ENCODE measurements around the gene SEL1L3. TPM values are rescaled to one million over a fixed set of nuclear protein-coding genes. Genes with fewer than 3 reads are reported as not detected.
"Not testable (repeated sequence)": the region's sequence is repeated elsewhere in the genome, so short reads cannot be mapped to it uniquely, and the experiment has no call there.

SEL1L3 gene
- total RNA-seq, 1 donor from 2014 or later, result 14.4 TPM

DNA sequence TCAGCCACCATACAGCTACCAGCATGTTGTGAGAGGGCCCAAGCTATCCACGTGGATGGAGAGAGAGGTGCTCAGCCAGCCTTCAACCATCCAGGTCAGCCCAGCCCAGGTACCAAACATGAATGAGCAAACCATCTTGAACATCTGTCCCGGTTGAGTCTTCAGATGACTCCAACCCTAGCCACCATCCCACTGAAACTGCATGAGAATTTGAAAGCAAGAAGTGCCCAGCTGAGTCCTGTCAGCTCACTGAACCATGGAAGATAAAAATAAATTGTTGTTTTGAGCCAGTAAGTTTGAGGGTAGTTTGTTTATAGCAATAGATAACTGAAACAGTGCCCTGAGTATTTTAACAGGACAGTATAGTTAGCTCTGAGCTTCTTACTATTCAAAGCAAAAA lies 7.3 kb upstream of the SEL1L3 start:
- Mint-ChIP-seq H3K9me3 (no peaks in the 10 kb centered on the region), H3K27me3 (ENCODE audit: low read depth) (peaks cover 10% of the 10 kb centered on the region), H3K36me3 (no peaks in the 10 kb centered on the region), H3K4me3 (no peak overlapping the region), H3K4me1 (peaks cover 13% of the 10 kb centered on the region), H3K27ac (no peak overlapping the region)
- TF ChIP-seq, protein P1, sequence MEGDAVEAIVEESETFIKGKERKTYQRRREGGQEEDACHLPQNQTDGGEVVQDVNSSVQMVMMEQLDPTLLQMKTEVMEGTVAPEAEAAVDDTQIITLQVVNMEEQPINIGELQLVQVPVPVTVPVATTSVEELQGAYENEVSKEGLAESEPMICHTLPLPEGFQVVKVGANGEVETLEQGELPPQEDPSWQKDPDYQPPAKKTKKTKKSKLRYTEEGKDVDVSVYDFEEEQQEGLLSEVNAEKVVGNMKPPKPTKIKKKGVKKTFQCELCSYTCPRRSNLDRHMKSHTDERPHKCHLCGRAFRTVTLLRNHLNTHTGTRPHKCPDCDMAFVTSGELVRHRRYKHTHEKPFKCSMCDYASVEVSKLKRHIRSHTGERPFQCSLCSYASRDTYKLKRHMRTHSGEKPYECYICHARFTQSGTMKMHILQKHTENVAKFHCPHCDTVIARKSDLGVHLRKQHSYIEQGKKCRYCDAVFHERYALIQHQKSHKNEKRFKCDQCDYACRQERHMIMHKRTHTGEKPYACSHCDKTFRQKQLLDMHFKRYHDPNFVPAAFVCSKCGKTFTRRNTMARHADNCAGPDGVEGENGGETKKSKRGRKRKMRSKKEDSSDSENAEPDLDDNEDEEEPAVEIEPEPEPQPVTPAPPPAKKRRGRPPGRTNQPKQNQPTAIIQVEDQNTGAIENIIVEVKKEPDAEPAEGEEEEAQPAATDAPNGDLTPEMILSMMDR (IDR thresholded peaks at IDR 0.05; ENCODE audit: unreplicated experiment), result no peak
- DNase-seq (ENCODE audit: low spot score in 2 of 2, unreplicated experiment in 2 of 2), result no peak

DNA sequence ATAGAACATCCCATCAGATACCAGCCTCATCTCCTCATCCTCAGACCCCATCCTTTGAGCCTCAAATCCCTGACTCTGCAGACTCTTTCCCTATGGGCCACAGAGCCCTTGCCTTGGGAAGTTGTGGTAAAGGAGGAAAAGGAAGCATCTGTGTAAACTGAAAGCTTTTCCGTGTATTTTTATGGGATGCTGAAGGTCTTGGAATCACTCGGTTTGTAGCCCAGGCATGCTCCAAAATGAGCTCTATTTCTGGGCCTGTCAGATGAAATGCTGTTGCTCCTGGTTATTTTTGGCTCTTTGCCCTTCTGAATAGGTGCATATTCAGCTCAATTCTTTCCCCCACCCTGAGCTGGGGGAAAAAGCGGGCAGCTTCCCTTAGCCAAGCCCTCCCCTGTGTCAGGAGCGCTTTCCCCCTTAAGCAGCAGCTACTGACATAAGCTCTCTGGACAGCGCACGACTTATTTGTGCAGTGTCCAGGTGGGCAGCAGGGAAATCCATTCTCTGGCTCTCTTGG lies 5.0 kb upstream of the SEL1L3 start:
- no peaks in the 10 kb centered on the region for H3K36me3 Mint-ChIP-seq
- H3K4me3 Mint-ChIP-seq, result no peak overlapping the region
- H3K9me3 Mint-ChIP-seq, result no peaks in the 10 kb centered on the region
- DNase-seq (ENCODE audit: low spot score in 2 of 2, unreplicated experiment in 2 of 2), result no peak
- H3K27me3 Mint-ChIP-seq (ENCODE audit: low read depth), result peaks cover 27% of the 10 kb centered on the region
- TF ChIP-seq, protein P1 (IDR thresholded peaks at IDR 0.05; ENCODE audit: unreplicated experiment), result no peak
- H3K27ac Mint-ChIP-seq, result no peak overlapping the region
- peaks cover 2% of the 10 kb centered on the region for H3K4me1 Mint-ChIP-seq

DNA sequence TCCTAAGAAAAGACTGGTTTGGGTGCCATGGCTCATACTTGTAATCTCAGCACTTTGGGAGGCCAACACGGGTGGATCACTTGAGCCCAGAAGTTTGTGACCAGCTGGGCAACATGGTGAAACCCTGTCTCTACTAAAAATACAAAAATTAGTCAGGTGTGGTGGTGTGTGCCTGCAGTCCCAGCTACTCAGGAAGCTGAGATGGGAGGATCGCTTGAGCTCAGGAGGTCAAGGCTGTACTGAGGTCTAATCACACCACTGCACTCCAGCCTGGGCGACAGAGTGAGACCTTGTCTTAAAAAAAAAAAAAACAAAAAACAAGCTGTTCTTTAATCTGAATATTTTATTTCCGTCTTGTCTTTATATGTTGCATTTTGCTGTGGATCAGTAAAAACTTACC lies 3.6 kb upstream of the SEL1L3 start:
- not testable (repeated sequence) for H3K4me3 Mint-ChIP-seq; H3K36me3 Mint-ChIP-seq; H3K9me3 Mint-ChIP-seq; DNase-seq (ENCODE audit: low spot score in 2 of 2, unreplicated experiment in 2 of 2); H3K4me1 Mint-ChIP-seq; H3K27ac Mint-ChIP-seq
- peaks cover 34% of the 10 kb centered on the region for H3K27me3 Mint-ChIP-seq (ENCODE audit: low read depth)

DNA sequence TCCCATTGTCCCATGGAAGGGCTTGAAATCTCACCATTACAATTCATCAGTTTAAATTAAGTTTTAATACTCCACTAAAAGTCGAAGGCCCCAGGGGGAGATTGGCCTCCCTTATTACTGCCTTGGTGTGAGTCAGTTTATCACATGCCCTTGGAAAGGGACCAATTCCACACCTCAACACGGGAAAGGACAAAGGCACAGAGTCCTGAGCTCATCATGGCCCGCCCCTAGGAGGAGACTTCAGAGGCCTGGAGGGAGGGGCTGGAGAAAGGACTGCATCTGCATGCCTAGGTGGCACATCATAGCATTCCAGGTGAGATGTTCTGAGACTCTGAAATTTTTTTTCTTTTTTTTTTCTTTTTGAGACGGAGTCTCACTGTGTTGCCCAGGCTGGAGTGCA lies 2.8 kb upstream of the SEL1L3 start:
- H3K27me3 Mint-ChIP-seq (ENCODE audit: low read depth), result peaks cover 38% of the 10 kb centered on the region
- TF ChIP-seq, protein P1 (IDR thresholded peaks at IDR 0.05; ENCODE audit: unreplicated experiment), result no peak
- H3K4me3 Mint-ChIP-seq, result no peak overlapping the region
- H3K36me3 Mint-ChIP-seq, result no peaks in the 10 kb centered on the region
- no peak overlapping the region for H3K27ac Mint-ChIP-seq
- no peak for DNase-seq (ENCODE audit: low spot score in 2 of 2, unreplicated experiment in 2 of 2)
- no peaks in the 10 kb centered on the region for H3K9me3 Mint-ChIP-seq
- peaks cover 13% of the 10 kb centered on the region for H3K4me1 Mint-ChIP-seq

DNA sequence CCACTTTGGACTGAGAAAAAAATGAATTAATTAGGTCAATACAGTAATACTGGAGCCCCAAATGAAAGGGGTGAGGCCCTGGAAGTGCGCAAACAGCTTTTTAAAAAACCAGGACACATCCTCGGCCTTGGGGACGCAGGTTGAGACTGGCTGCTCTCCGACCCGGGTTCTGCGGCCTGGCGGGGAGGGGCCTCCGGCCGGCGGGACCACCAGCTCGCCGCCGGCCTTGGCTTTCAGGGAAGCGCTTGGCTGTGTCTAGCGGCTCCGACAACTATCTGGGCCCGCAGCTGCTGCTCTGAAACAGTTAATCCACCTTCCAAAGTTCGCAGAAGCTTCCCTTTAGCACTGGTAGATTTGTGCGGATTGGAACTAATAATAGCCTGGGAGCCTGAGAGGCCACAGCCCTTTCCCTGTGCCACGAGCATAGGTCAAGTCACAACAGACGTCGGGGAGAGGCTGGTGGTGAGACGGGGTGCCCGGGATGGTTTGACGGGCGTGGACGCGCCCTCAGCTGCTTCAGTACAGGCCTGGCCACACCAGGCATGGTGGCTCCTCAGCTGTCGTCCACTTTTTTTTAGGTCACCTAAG lies 1.1 kb upstream of the SEL1L3 start:
- DNase-seq (ENCODE audit: low spot score in 2 of 2, unreplicated experiment in 2 of 2), result no peak
- no peaks in the 10 kb centered on the region for H3K9me3 Mint-ChIP-seq
- TF ChIP-seq, protein P1 (IDR thresholded peaks at IDR 0.05; ENCODE audit: unreplicated experiment), result no peak
- H3K4me1 Mint-ChIP-seq, result peaks cover 26% of the 10 kb centered on the region
- H3K27ac Mint-ChIP-seq, result no peak overlapping the region
- H3K27me3 Mint-ChIP-seq (ENCODE audit: low read depth), result peaks cover 41% of the 10 kb centered on the region
- peak overlapping the region; percentile 70 for H3K4me3 Mint-ChIP-seq
- H3K36me3 Mint-ChIP-seq, result no peaks in the 10 kb centered on the region

DNA sequence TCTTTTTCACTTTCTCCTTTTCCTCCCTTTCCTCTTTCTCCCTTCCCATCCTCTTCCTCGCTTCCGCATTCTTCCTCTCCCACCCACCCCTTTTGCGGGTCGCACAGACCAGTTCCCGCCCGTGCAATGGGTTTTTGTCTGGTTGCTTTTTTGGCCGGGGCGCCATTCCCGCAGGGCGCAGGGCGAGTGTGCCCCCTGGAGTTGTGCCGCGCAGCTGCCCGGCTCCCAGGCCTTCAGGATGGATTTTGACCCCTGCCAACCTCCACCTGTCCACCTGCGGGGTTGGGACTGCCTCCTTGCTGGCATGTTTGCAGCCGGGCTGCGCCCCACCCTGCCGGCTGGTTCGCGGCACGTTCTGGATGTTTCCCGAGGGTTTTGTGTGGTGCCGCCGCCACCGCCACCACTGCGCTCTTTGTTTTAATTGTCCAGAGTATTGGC lies 578 bp upstream of the SEL1L3 start:
- Mint-ChIP-seq H3K27ac (no peak overlapping the region), H3K4me1 (peaks cover 26% of the 10 kb centered on the region), H3K4me3 (peak overlapping the region; percentile 70), H3K36me3 (no peaks in the 10 kb centered on the region), H3K9me3 (no peaks in the 10 kb centered on the region), H3K27me3 (ENCODE audit: low read depth) (peaks cover 39% of the 10 kb centered on the region)
- TF ChIP-seq, protein P1 (IDR thresholded peaks at IDR 0.05; ENCODE audit: unreplicated experiment), result no peak
- no peak for DNase-seq (ENCODE audit: low spot score in 2 of 2, unreplicated experiment in 2 of 2)

Data from mesothelial cell of epicardium (in vitro differentiated cells).